ENCODE measurements around the gene IARS2. TPM values are rescaled to one million over a fixed set of nuclear protein-coding genes. Genes with fewer than 3 reads are reported as not detected.
"Not testable (repeated sequence)": the region's sequence is repeated elsewhere in the genome, so short reads cannot be mapped to it uniquely, and the experiment has no call there.

The IARS2 gene
- total RNA-seq, 1 experiment from 2014 or later = 106 TPM

GRCh38 chr1:220157738-220158137 lies 63.8 kb downstream of the IARS2 start (continued):
- no peak for TF ChIP-seq JUND (IDR thresholded peaks at IDR 0.05)
- no peak for TF ChIP-seq RAD21 (IDR thresholded peaks at IDR 0.05; ENCODE audit: low read depth)
- TF ChIP-seq FOSL1 (IDR thresholded peaks at IDR 0.05; ENCODE audit: low read depth) = no peak
- no peak for TF ChIP-seq POLR2A (IDR thresholded peaks at IDR 0.05; ENCODE audit: borderline replicate concordance, extremely low read depth, insufficient read depth, insufficient read length)
- TF ChIP-seq EGR1 (IDR thresholded peaks at IDR 0.05; ENCODE audit: low read depth) = no peak
- no peak for TF ChIP-seq ZNF274 (IDR thresholded peaks at IDR 0.05; ENCODE audit: low read depth, low read length)
- no peak for TF ChIP-seq MAX (IDR thresholded peaks at IDR 0.05)

GRCh38 chr1:220158530-220158929 lies 64.6 kb downstream of the IARS2 start:
- H3K4me2 ChIP-seq (ENCODE audit: low read length) = not testable (repeated sequence)

GRCh38 chr1:220159041-220159440 lies 65.1 kb downstream of the IARS2 start:
- ChIA-PET RAD21 (ENCODE audit: low non-redundant PET in 1 of 2, low total read pairs in 2 of 2, uncharacterized antibody in 2 of 2, unreplicated experiment in 2 of 2) (no interaction called here), POLR2A (no interaction called here), CTCF (interaction anchor here (1.1 kb wide), 1 partner anchor 32 kb away, joined by 3 read pairs; no protein-coding TSS in a partner anchor)
- H3K9ac ChIP-seq (ENCODE audit: low read length) = no peak overlapping the region
- no peaks in the 10 kb centered on the region for H4K20me1 ChIP-seq (ENCODE audit: insufficient read depth)
- H3K9me3 ChIP-seq (ENCODE audit: control insufficient read depth in 1 of 2, insufficient read depth in 1 of 2, low read depth in 1 of 2, low read length in 2 of 2) = no peaks in the 10 kb centered on the region
- DNase-seq (ENCODE audit: low read depth, low spot score) (no peak), ATAC-seq (no peak)
- H3K4me2 ChIP-seq (ENCODE audit: low read length) = no peak overlapping the region
- no peaks in the 10 kb centered on the region for H3K9me2 ChIP-seq (ENCODE audit: insufficient read depth)
- no peak overlapping the region for H3K4me3 ChIP-seq (replicated peaks in 1 of 2; ENCODE audit: low read depth in 1 of 2, low read length in 2 of 2)
- TF ChIP-seq ZBTB33 (IDR thresholded peaks at IDR 0.05; ENCODE audit: extremely low read depth, insufficient replicate concordance, low read length) = no peak
- H2AFZ ChIP-seq (ENCODE audit: low read depth, low read length, poor library complexity, severe bottlenecking) = no peak overlapping the region
- no peaks in the 10 kb centered on the region for H3K27me3 ChIP-seq (ENCODE audit: insufficient read depth, low read length)
- H3K79me2 ChIP-seq (ENCODE audit: insufficient read depth, low read length) = no peaks in the 10 kb centered on the region
- no peak overlapping the region for H3K27ac ChIP-seq (ENCODE audit: low read depth, low read length)
- H3K36me3 ChIP-seq (ENCODE audit: control insufficient read depth in 1 of 2, insufficient read depth in 2 of 2, low read length in 2 of 2) = peaks cover 4 to 12% of the 10 kb centered on the region in 2 experiments
- no TSS peak for BruUV-seq (replicated peaks)
- no peaks in the 10 kb centered on the region for H3K4me1 ChIP-seq (ENCODE audit: control insufficient read depth in 1 of 2, insufficient read depth in 2 of 2, low read length in 2 of 2)
- intact Hi-C loops (cut with micrococcal nuclease) = no loop called here

More at GRCh38 chr1:220158530-220158929, 64.6 kb downstream of the IARS2 start:
- H3K36me3 ChIP-seq (ENCODE audit: control insufficient read depth in 1 of 2, insufficient read depth in 2 of 2, low read length in 2 of 2) = peaks cover 6 to 12% of the 10 kb centered on the region in 2 experiments
- BruUV-seq (replicated peaks); DNase-seq (ENCODE audit: low read depth, low spot score); H3K9me2 ChIP-seq (ENCODE audit: insufficient read depth); H4K20me1 ChIP-seq (ENCODE audit: insufficient read depth); H3K4me1 ChIP-seq (ENCODE audit: control insufficient read depth in 1 of 2, insufficient read depth in 2 of 2, low read length in 2 of 2); ATAC-seq; intact Hi-C loops (cut with micrococcal nuclease); H3K27me3 ChIP-seq (ENCODE audit: insufficient read depth, low read length); H3K4me3 ChIP-seq (replicated peaks in 1 of 2; ENCODE audit: low read depth in 1 of 2, low read length in 2 of 2); POLR2A ChIA-PET; H3K27ac ChIP-seq (ENCODE audit: low read depth, low read length); H3K9ac ChIP-seq (ENCODE audit: low read length); H3K9me3 ChIP-seq (ENCODE audit: control insufficient read depth in 1 of 2, insufficient read depth in 1 of 2, low read depth in 1 of 2, low read length in 2 of 2); RAD21 ChIA-PET (ENCODE audit: low non-redundant PET in 1 of 2, low total read pairs in 2 of 2, uncharacterized antibody in 2 of 2, unreplicated experiment in 2 of 2); H2AFZ ChIP-seq (ENCODE audit: low read depth, low read length, poor library complexity, severe bottlenecking); H3K79me2 ChIP-seq (ENCODE audit: insufficient read depth, low read length): not testable (repeated sequence)
- CTCF ChIA-PET = interaction anchor here (1.1 kb wide), 1 partner anchor 32 kb away, joined by 3 read pairs; no protein-coding TSS in a partner anchor
